ENCODE data around the gene DEFB129.
A peak's percentile ranks its signal among the peaks of the same experiment; 100 is the strongest.
"Not testable (repeated sequence)": the region's sequence is repeated elsewhere in the genome, so short reads cannot be mapped to it uniquely, and the experiment has no call there.

DEFB129 gene

GRCh38 chr20:226958-227357, at the start of gene DEFB129:
TSS of gene DEFB129 (plus strand) at chr20:227258. CDS start at chr20:227289, 31 bp downstream.
- H3K27ac Mint-ChIP-seq = peak within 1 kb of the TSS; percentile 70
- H3K36me3 Mint-ChIP-seq = peaks cover 2% of the 10 kb centered on the region
- peaks cover 4% of the 10 kb centered on the region for H3K9me3 Mint-ChIP-seq (ENCODE audit: low read depth)
- H3K4me1 Mint-ChIP-seq (ENCODE audit: low read depth) = peaks cover 28% of the 10 kb centered on the region
- H3K27me3 Mint-ChIP-seq = no peaks in the 10 kb centered on the region
- peak within 1 kb of the TSS; percentile 14 for H3K4me3 Mint-ChIP-seq

DNA sequence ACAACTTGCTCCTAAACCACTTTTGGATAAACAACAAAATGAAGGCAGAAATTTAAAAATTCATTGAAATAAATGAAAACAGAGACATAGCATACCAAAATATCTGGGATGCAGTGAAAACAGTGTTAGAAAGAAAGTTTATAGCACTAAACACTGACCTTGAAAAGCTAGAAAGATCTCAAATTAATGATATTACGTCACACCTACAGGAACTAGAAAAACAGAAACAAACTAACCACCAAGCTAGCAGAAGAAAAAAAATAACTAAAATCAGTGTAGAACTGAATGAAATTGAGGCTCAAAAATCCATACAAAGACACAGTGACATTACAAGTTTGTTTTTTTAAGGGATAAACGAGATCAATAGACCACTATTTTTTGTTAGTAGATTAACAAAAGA, 42.8 kb upstream of the DEFB129 start:
- Mint-ChIP-seq H3K9me3 (ENCODE audit: low read depth) (peaks cover 13% of the 10 kb centered on the region), H3K27me3 (peaks cover 33% of the 10 kb centered on the region), H3K27ac (no peak overlapping the region), H3K36me3 (peaks cover 5% of the 10 kb centered on the region), H3K4me3 (no peak overlapping the region), H3K4me1 (ENCODE audit: low read depth) (no peaks in the 10 kb centered on the region)

GRCh38 chr20:187733-188132, 39.3 kb upstream of the DEFB129 start:
- peaks cover 13% of the 10 kb centered on the region for H3K9me3 Mint-ChIP-seq (ENCODE audit: low read depth)
- H3K36me3 Mint-ChIP-seq = peaks cover 5% of the 10 kb centered on the region
- H3K27ac Mint-ChIP-seq = no peak overlapping the region
- no peaks in the 10 kb centered on the region for H3K4me1 Mint-ChIP-seq (ENCODE audit: low read depth)
- no peak overlapping the region for H3K4me3 Mint-ChIP-seq
- H3K27me3 Mint-ChIP-seq = peaks cover 35% of the 10 kb centered on the region

DNA sequence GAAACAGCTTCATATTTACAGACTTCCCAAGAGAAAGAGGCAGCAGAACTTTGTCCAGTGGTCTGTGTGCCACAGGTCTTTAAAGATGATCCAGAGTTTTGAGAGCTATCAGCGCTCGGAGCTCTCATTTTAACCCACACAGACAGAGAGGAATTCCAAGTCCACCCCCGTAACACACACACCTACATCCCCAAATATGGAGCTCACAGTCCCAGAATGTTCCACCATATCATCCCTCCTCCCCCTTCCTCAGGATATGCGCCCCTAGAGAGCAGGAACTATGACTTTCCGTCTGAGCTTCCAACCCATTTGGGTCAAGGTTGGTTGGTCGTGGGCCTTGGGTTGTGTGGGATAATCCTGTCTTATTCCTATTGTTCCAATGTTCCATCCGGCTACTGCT, 37.4 kb upstream of the DEFB129 start, which contains the start of gene DEFB128:
Gene DEFB128, minus strand, starts transcription at position 101 of the 400 bp plus-strand sequence. Its CDS starts 88 bp downstream, at position 13.
- Mint-ChIP-seq H3K36me3 (no peaks in the 10 kb centered on the region), H3K27me3 (peaks cover 19% of the 10 kb centered on the region), H3K27ac (no peak within 1 kb of the TSS), H3K4me3 (no peak within 1 kb of the TSS), H3K9me3 (ENCODE audit: low read depth) (peaks cover 6% of the 10 kb centered on the region), H3K4me1 (ENCODE audit: low read depth) (no peaks in the 10 kb centered on the region)

DNA sequence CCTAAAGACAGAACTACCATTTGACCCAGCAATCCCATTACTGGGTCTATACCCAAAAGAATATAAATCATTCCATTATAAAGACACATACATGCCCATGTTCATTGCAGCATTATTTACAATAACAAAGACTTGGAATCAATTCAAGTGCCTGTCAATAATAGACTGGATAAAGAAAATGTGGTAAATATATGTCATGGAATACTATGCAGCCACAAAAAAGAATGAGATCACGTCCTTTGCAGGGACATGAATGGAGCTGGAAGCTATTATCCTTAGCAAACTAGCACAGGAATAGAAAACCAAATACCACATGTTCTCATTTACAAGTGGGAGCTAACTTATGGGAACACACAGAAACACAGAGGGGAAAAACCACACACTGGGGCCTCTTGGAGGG, 28.8 kb upstream of the DEFB129 start:
- H3K4me3 Mint-ChIP-seq = no peak overlapping the region
- H3K27me3 Mint-ChIP-seq = peaks cover 8% of the 10 kb centered on the region
- no peaks in the 10 kb centered on the region for H3K9me3 Mint-ChIP-seq (ENCODE audit: low read depth)
- no peaks in the 10 kb centered on the region for H3K36me3 Mint-ChIP-seq
- no peak overlapping the region for H3K27ac Mint-ChIP-seq
- no peaks in the 10 kb centered on the region for H3K4me1 Mint-ChIP-seq (ENCODE audit: low read depth)

GRCh38 chr20:199996-200395, 27.1 kb upstream of the DEFB129 start:
- Mint-ChIP-seq H3K27me3 (peaks cover 8% of the 10 kb centered on the region), H3K27ac (no peak overlapping the region), H3K36me3 (no peaks in the 10 kb centered on the region), H3K9me3 (ENCODE audit: low read depth) (no peaks in the 10 kb centered on the region), H3K4me1 (ENCODE audit: low read depth) (no peaks in the 10 kb centered on the region), H3K4me3 (no peak overlapping the region)

DNA sequence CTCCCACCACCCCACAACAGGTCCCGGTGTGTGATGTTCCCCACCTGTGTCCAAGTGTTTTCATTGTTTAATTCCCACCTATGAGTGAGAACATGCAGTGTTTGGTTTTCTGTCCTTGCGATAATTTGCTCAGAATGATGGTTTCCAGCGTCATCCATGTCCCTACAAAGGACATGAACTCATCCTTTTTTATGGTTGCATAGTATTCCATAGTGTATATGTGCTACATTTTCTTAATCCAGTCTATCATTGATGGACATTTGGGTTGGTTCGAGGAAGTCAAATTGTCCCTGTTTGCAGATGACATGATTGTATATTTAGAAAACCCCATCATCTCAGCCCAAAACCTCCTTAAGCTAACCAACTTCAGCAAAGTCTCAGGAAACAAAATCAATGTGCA, 23.4 kb upstream of the DEFB129 start:
- H3K9me3 Mint-ChIP-seq (ENCODE audit: low read depth); H3K36me3 Mint-ChIP-seq; H3K27ac Mint-ChIP-seq; H3K27me3 Mint-ChIP-seq; H3K4me3 Mint-ChIP-seq; H3K4me1 Mint-ChIP-seq (ENCODE audit: low read depth): not testable (repeated sequence)

DNA sequence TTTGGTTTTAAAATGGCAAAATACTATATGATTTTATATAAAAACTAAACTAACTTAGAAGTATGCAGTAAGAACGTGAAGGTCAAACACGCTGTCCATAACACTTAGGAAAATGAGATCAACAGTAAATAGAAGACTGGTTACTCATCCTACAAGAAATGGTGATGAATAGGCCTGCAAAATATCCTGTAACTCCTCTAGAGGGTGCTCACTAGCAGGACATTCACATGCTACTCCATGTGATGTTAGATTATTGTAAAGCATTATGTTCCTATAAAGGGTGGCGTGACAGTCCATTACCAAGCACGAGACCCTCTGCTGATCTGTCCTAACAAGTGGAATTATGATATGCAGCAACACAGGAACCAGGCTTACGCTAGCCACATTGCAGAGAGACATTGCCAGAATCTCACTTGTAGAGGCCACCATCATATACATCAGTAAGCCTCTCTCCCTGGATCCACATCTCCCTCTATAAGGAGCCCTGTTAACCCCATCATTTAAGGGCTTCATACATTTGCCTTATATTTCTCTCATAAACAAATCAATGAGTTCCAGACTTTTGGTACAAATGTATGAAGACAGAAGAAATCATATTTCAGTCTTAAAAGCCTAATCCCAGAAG, 18.0 kb upstream of the DEFB129 start:
- Mint-ChIP-seq H3K9me3 (ENCODE audit: low read depth) (no peaks in the 10 kb centered on the region), H3K27ac (no peak overlapping the region), H3K36me3 (no peaks in the 10 kb centered on the region), H3K4me1 (ENCODE audit: low read depth) (no peaks in the 10 kb centered on the region), H3K4me3 (no peak overlapping the region), H3K27me3 (no peaks in the 10 kb centered on the region)

DNA sequence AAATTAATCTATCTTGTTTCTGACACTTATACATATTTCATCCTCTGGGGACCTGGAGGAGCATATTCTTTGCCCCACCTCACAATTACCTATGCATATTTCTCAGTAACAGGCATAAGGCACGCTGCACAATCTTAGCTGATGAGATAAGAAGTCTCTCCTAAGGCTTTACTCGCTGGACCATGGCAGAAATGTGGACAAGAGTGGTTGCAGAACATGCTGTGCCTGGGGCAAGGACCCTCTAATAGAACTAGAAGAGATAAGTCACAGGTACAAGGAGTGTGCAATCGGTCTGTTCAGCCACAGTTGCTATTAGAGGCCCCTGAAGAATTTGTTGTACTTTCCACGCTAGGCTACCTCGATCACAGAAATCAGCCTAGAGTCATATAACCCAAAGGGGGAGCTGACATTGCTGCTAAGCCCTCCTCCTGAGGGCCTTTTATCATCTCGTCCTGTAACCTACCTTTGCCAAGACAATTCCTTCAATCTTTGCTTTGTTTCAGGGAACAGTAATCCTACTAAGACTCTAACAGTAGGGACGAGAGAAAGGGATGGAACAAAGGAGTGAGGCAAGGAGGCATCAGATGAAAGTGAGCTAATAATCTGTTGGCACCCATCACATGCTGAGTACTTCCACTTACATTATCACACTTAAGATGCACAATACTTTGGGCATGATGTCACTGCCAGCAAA, 16.1 kb upstream of the DEFB129 start:
- Mint-ChIP-seq H3K9me3 (ENCODE audit: low read depth) (no peaks in the 10 kb centered on the region), H3K4me1 (ENCODE audit: low read depth) (no peaks in the 10 kb centered on the region), H3K4me3 (no peak overlapping the region), H3K36me3 (no peaks in the 10 kb centered on the region), H3K27me3 (peaks cover 1% of the 10 kb centered on the region), H3K27ac (no peak overlapping the region)

GRCh38 chr20:214383-214782, 12.7 kb upstream of the DEFB129 start:
- peaks cover 5% of the 10 kb centered on the region for H3K27me3 Mint-ChIP-seq
- peaks cover 2% of the 10 kb centered on the region for H3K36me3 Mint-ChIP-seq
- no peak overlapping the region for H3K27ac Mint-ChIP-seq
- no peaks in the 10 kb centered on the region for H3K9me3 Mint-ChIP-seq (ENCODE audit: low read depth)
- no peaks in the 10 kb centered on the region for H3K4me1 Mint-ChIP-seq (ENCODE audit: low read depth)
- no peak overlapping the region for H3K4me3 Mint-ChIP-seq

DNA sequence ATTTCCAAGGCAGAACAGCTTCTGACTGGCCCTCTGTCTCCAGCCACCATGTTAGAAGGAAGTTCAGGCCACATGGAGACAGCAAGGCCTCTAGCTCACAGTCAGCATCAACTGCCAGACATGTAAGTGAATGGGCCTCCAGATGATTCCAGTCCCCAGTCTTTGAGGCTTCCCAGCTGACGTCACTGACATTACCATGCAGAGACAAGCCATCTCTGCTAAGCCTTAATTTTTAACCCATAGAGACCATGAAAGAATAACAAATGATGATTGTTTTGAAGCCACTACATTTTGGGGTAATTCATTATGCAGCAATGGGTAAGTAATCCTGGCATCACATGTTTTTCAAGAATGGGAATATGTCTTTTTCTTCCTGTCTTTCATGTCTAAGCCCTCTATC, 11.3 kb upstream of the DEFB129 start:
- Mint-ChIP-seq H3K9me3 (ENCODE audit: low read depth) (no peaks in the 10 kb centered on the region), H3K4me1 (ENCODE audit: low read depth) (no peaks in the 10 kb centered on the region), H3K27ac (no peak overlapping the region), H3K36me3 (peaks cover 5% of the 10 kb centered on the region), H3K4me3 (no peak overlapping the region), H3K27me3 (peaks cover 14% of the 10 kb centered on the region)

DNA sequence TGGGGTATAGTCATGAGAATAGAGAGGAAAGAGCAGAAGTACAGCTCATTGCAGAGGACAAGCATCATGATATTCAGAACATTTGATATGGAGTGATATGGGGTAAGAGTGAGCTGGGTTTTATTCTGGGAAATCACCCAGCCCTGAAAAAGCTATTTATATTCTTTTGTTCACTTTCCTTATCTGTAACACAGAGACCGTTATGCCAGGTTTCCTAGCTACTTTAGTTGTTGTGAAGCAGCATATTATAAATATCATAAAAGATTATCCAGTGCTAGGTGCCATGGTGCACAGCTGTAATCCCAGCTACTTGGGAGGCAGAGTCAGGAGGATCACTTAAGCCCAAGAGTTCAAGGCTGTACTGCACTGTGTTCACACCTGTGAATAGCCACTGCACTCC, 9.8 kb upstream of the DEFB129 start:
- Mint-ChIP-seq H3K4me3 (no peak overlapping the region), H3K9me3 (ENCODE audit: low read depth) (no peaks in the 10 kb centered on the region), H3K36me3 (peaks cover 5% of the 10 kb centered on the region), H3K27ac (no peak overlapping the region), H3K27me3 (peaks cover 17% of the 10 kb centered on the region), H3K4me1 (ENCODE audit: low read depth) (no peaks in the 10 kb centered on the region)

- Mint-ChIP-seq H3K4me3 (no peak overlapping the region), H3K27me3 (peaks cover 17% of the 10 kb centered on the region), H3K27ac (no peak overlapping the region), H3K4me1 (ENCODE audit: low read depth) (no peaks in the 10 kb centered on the region), H3K9me3 (ENCODE audit: low read depth) (no peaks in the 10 kb centered on the region), H3K36me3 (peaks cover 5% of the 10 kb centered on the region)
Observed at GRCh38 chr20:219290-220115, 7.6 kb upstream of the DEFB129 start.

- H3K27me3 Mint-ChIP-seq = peaks cover 16% of the 10 kb centered on the region
Observed at GRCh38 chr20:221258-221830, 5.7 kb upstream of the DEFB129 start.

DNA sequence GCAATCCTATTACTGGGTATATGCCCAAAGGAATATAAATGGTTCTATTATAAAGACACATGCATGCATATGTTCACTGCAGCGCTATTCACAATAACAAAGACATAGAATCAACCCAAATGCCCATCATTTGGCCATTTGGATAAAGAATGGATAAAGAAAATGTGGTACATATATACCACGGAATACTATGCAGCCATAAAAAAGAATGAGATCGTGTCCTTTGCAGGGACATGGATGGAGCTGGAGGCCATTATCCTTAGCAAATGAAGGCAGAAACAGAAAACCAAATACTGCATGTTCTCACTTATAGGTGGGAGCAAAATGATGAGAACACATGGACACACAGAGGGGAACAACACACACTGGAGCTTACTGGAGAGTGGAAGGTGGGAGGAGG, 1.2 kb upstream of the DEFB129 start:
- not testable (repeated sequence) for H3K4me3 Mint-ChIP-seq; H3K9me3 Mint-ChIP-seq (ENCODE audit: low read depth); H3K27me3 Mint-ChIP-seq; H3K36me3 Mint-ChIP-seq
- peak overlapping the region; percentile 70 for H3K27ac Mint-ChIP-seq
- H3K4me1 Mint-ChIP-seq (ENCODE audit: low read depth) = peaks cover 28% of the 10 kb centered on the region

More at GRCh38 chr20:221258-221830, 5.7 kb upstream of the DEFB129 start:
- H3K36me3 Mint-ChIP-seq = peaks cover 7% of the 10 kb centered on the region
- peaks cover 4% of the 10 kb centered on the region for H3K9me3 Mint-ChIP-seq (ENCODE audit: low read depth)
- no peak overlapping the region for H3K27ac Mint-ChIP-seq
- H3K4me1 Mint-ChIP-seq (ENCODE audit: low read depth) = peaks cover 6% of the 10 kb centered on the region
- no peak overlapping the region for H3K4me3 Mint-ChIP-seq
